ENCODE data around the gene OSGEP.

OSGEP gene

DNA sequence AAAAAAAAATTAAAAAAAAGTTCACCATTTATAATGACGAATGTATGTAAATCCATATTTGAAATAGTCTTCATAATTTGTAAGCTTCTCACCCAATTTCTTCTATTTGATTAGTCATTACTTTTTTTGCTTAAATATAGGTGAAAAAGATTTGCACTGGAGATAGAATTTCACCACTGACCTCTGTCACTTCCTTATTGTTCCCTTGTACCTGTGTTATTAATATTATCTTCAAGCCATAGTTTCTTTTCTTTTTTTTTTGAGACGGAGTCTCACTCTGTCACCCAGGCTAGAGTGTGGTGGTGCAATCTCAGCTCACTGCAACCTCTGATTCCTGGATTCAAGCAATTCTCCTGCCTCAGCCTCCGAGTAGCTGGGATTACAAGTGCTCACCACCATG, 57.1 kb downstream of the OSGEP start:
- no peak for DNase-seq (ENCODE audit: low read depth)

Data from fibroblast of gingiva (primary cell).